NCI-H1417 (cell line): ENCODE results near the gene CTU2.

Experiments used
- DNase-seq, 3 experiments: peaks; one replicate each; lab custom pipeline; 2025; lab: John Stamatoyannopoulos, UW

The CTU2 gene

GRCh38 chr16:88681709-88682451, 24.4 kb upstream of the CTU2 start:
- DNase-seq, result no peak

- DNase-seq, result no peak
Observed at GRCh38 chr16:88684569-88685155, 21.6 kb upstream of the CTU2 start.

GRCh38 chr16:88685156-88686061, 20.9 kb upstream of the CTU2 start:
- peak in 2 of 3 experiments; percentile 9 to 11 for DNase-seq

- peak in 1 of 3 experiments; percentile 38 for DNase-seq
Observed at GRCh38 chr16:88686062-88686438, 20.3 kb upstream of the CTU2 start.

GRCh38 chr16:88686439-88687253, 19.7 kb upstream of the CTU2 start, which contains the start of gene SNAI3:
SNAI3 (minus strand) TSS chr16:88686507; CDS start chr16:88686406, 101 bp downstream.
- DNase-seq, result peak; percentile 71 to 80 (median 78)

GRCh38 chr16:88687254-88687576, 19.1 kb upstream of the CTU2 start:
- DNase-seq, result no peak

GRCh38 chr16:88687676-88688012, 18.7 kb upstream of the CTU2 start:
- no peak for DNase-seq

- DNase-seq, result peak in 2 of 3 experiments; percentile 39 to 78
Observed at GRCh38 chr16:88688013-88688778, 18.1 kb upstream of the CTU2 start.

- no peak for DNase-seq
Observed at GRCh38 chr16:88690341-88691128, 15.8 kb upstream of the CTU2 start.

GRCh38 chr16:88691129-88691813, 15.0 kb upstream of the CTU2 start:
- peak in 1 of 3 experiments; percentile 8 for DNase-seq

- peak in 1 of 3 experiments; percentile 3 for DNase-seq
Observed at GRCh38 chr16:88691924-88692560, 14.3 kb upstream of the CTU2 start.

- DNase-seq, result no peak
Observed at GRCh38 chr16:88692861-88693260, 13.4 kb upstream of the CTU2 start.

- peak in 1 of 3 experiments; percentile 3 for DNase-seq
Observed at GRCh38 chr16:88693420-88694177, 12.7 kb upstream of the CTU2 start.

GRCh38 chr16:88694221-88695087, 11.8 kb upstream of the CTU2 start:
- DNase-seq, result no peak

GRCh38 chr16:88695218-88695617, 11.1 kb upstream of the CTU2 start:
- DNase-seq, result no peak

- no peak for DNase-seq
Observed at GRCh38 chr16:88695753-88696152, 10.6 kb upstream of the CTU2 start.

GRCh38 chr16:88696441-88696840, 9.9 kb upstream of the CTU2 start:
- DNase-seq, result no peak
